SK-N-SH (cell line): ENCODE results near the gene KRT3.

Source experiments
- CHD2 ChIP-seq: fragments of 150-350 bp; IDR thresholded peaks from 2 replicates; pipeline ENCODE4 v1.6.1; 2018; ENCODE audit warnings: low read length; ENCODE audit not compliant: partially characterized antibody
- CTCF ChIP-seq: fragments of 200-600 bp; sonication (generic); IDR thresholded peaks from 2 replicates; pipeline ENCODE4 v1.6.1; 2017; ENCODE audit warnings: antibody characterized with exemption, mild to moderate bottlenecking, moderate library complexity
- EZH2phosphoT487 ChIP-seq: fragments of 200-600 bp; sonication (generic); IDR thresholded peaks from 2 replicates; pipeline ENCODE4 v1.6.1; 2017; ENCODE audit warnings: low read depth, mixed run types, mild to moderate bottlenecking, antibody characterized with exemption, moderate library complexity, borderline replicate concordance
- FOXJ3 ChIP-seq: sonication (generic); formaldehyde crosslinking; IDR thresholded peaks from 2 replicates; pipeline ENCODE4 v1.5.1; 2020; ENCODE audit warnings: mild to moderate bottlenecking, missing genetic modification reagents
- FOXM1 ChIP-seq: IDR thresholded peaks from 2 replicates; pipeline ENCODE4 v1.4.0; 2012; ENCODE audit warnings: low read depth, mild to moderate bottlenecking
- GABPA ChIP-seq: IDR thresholded peaks from 2 replicates; pipeline ENCODE4 v1.4.0; 2012; ENCODE audit warnings: low read depth, mild to moderate bottlenecking
- MAX ChIP-seq: IDR thresholded peaks from 2 replicates; pipeline ENCODE4 v1.4.0; 2012; ENCODE audit warnings: low read depth
- MEF2A ChIP-seq: IDR thresholded peaks from 2 replicates; pipeline ENCODE4 v1.4.0; 2012; ENCODE audit warnings: low read depth, borderline replicate concordance
- POLR2AphosphoS5 ChIP-seq: IDR thresholded peaks from 2 replicates; pipeline ENCODE4 v1.6.1; 2012; ENCODE audit warnings: low read depth, low read length
- REST ChIP-seq: IDR thresholded peaks from 2 replicates; pipeline ENCODE4 v1.6.1; 2012; ENCODE audit warnings: mild to moderate bottlenecking, low read depth, low read length, moderate library complexity
- RFX5 ChIP-seq: IDR thresholded peaks from 2 replicates; pipeline ENCODE4 v1.6.1; 2012; ENCODE audit warnings: mild to moderate bottlenecking, improper control_type of control experiment, low read length
- TAF1 ChIP-seq: IDR thresholded peaks from 2 replicates; pipeline ENCODE4 v1.6.1; 2012; ENCODE audit warnings: low read depth, mild to moderate bottlenecking, low read length, moderate library complexity, borderline replicate concordance
- ZBTB33 ChIP-seq: IDR thresholded peaks from 2 replicates; pipeline ENCODE4 v1.4.0; 2012; ENCODE audit warnings: low read depth, borderline replicate concordance

- no peak for TF ChIP-seq GABPA
- TF ChIP-seq POLR2AphosphoS5 = no peak
- no peak for TF ChIP-seq CHD2
- no peak for TF ChIP-seq CTCF
- no peak for TF ChIP-seq FOXM1
- TF ChIP-seq ZBTB33 = no peak
- TF ChIP-seq REST = no peak
- TF ChIP-seq MEF2A = no peak
- no peak for TF ChIP-seq FOXJ3 (CRISPR knock-in tag)
- TF ChIP-seq EZH2phosphoT487 = no peak
- no peak for TF ChIP-seq MAX
- TF ChIP-seq TAF1 = no peak
- TF ChIP-seq RFX5 = no peak
These were observed 4.5 kb upstream of the KRT3 start for GRCh38 chr12:52800259-52800917.
